Osteoblast (primary cell): ENCODE results near the gene TTLL12. TPM values are rescaled to one million over a fixed set of nuclear protein-coding genes. Genes with fewer than 3 reads are reported as not detected.

Experiments used
- DNase-seq: peaks from one replicate; pipeline ENCODE4 v3.0.0; 2011; ENCODE audit warnings: low spot score, mixed read lengths; ENCODE audit not compliant: insufficient read length; ENCODE audit errors: missing footprints
- H2AFZ ChIP-seq: 2 replicates; pipeline ENCODE4 v1.6.0; 2011; ENCODE audit warnings: mild to moderate bottlenecking, low read length
- H3K27ac ChIP-seq: 2 replicates; pipeline ENCODE4 v1.5.1; 2011; ENCODE audit warnings: mild to moderate bottlenecking, low read depth, low read length, moderate library complexity
- H3K27me3 ChIP-seq: 2 replicates; pipeline ENCODE4 v1.6.0; 2012; ENCODE audit warnings: mild to moderate bottlenecking, control low read depth, inconsistent platforms, low read length, moderate library complexity; ENCODE audit not compliant: insufficient read depth
- H3K36me3 ChIP-seq: 2 replicates; pipeline ENCODE4 v1.5.1; 2011; ENCODE audit warnings: mild to moderate bottlenecking, low read length, control low read depth, moderate library complexity; ENCODE audit not compliant: insufficient read depth
- H3K4me1 ChIP-seq: 2 replicates; pipeline ENCODE4 v1.5.1; 2011; ENCODE audit warnings: mild to moderate bottlenecking, low read length, control low read depth, moderate library complexity; ENCODE audit not compliant: insufficient read depth
- H3K4me2 ChIP-seq: 2 replicates; pipeline ENCODE4 v1.6.0; 2011; ENCODE audit warnings: mild to moderate bottlenecking, low read length; ENCODE audit not compliant: insufficient read depth
- H3K4me3 ChIP-seq: fragments of 200-600 bp; sonication (generic); 3 replicates; pipeline ENCODE4 v1.5.1; 2012; ENCODE audit warnings: mild to moderate bottlenecking, low read length, inconsistent platforms; ENCODE audit not compliant: insufficient read depth
- H3K79me2 ChIP-seq: 2 replicates; pipeline ENCODE4 v1.6.0; 2012; ENCODE audit warnings: mild to moderate bottlenecking, low read length, control low read depth, inconsistent platforms; ENCODE audit not compliant: insufficient read depth
- H3K9me3 ChIP-seq: 2 replicates; pipeline ENCODE4 v1.5.1; 2011; ENCODE audit warnings: low read depth, low read length, control low read depth
- H4K20me1 ChIP-seq: 2 replicates; pipeline ENCODE4 v1.6.0; 2012; ENCODE audit warnings: mild to moderate bottlenecking, low read length, control low read depth; ENCODE audit not compliant: insufficient read depth
- total RNA-seq: library from RNA; depleted of rRNA; stranded (reverse); fragments of >200 nt; gene quantifications from 2 replicates; pipeline ENCODE4 v1.2.3, GENCODE V29; 2012
- TF ChIP-seq, protein P1 (sequence below): IDR thresholded peaks from 2 replicates; pipeline ENCODE4 v1.5.1; 2011; ENCODE audit warnings: mild to moderate bottlenecking, low read depth, low read length, moderate library complexity; ENCODE audit errors: extremely low read depth

The TTLL12 gene
- total RNA-seq, 1 donor, result 29.0 TPM

DNA sequence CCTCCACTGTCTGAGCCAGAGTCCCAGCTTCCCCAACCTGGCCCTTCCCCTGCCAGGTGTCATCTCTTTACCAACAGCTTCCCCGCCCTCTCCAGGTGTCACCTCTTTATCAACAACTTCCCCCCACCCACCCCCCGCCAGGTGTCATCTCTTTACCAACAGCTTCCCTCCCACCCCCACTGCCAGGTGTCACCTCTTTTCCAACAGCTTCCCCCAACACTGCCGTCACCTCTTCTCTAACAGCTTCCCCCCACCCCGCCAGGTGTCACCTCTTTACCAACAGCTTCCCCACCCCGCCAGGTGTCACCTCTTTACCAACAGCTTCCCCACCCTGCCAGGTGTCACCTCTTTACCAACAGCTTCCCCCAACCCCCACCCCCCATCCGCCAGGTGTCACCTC, 29.8 kb upstream of the TTLL12 start:
- TF ChIP-seq, protein P1, sequence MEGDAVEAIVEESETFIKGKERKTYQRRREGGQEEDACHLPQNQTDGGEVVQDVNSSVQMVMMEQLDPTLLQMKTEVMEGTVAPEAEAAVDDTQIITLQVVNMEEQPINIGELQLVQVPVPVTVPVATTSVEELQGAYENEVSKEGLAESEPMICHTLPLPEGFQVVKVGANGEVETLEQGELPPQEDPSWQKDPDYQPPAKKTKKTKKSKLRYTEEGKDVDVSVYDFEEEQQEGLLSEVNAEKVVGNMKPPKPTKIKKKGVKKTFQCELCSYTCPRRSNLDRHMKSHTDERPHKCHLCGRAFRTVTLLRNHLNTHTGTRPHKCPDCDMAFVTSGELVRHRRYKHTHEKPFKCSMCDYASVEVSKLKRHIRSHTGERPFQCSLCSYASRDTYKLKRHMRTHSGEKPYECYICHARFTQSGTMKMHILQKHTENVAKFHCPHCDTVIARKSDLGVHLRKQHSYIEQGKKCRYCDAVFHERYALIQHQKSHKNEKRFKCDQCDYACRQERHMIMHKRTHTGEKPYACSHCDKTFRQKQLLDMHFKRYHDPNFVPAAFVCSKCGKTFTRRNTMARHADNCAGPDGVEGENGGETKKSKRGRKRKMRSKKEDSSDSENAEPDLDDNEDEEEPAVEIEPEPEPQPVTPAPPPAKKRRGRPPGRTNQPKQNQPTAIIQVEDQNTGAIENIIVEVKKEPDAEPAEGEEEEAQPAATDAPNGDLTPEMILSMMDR, result no peak

DNA sequence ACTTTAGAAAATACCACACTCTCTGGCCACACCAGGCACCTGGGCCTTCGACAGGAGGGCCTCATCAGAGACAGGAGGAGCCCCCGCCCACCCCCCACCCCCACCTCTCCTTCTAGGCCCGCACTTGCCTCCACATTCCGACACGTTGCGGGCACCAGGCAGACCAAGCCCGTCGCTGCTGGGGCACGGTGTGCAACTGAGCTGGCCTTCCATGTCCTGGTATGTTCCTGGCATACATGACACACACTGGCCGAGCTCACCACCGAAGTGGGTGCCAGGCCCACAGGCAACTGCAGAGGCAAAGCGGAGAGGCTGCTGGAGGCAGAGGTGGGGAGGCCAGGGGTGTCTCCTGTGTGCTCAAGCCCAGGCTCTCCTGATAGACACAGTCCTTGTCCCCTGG, 27.0 kb upstream of the TTLL12 start:
- Histone ChIP-seq H3K79me2 (no peaks in the 10 kb centered on the region), H2AFZ (no peak overlapping the region), H3K27ac (no peak overlapping the region), H3K4me3 (no peak overlapping the region), H3K27me3 (no peaks in the 10 kb centered on the region), H3K4me1 (no peaks in the 10 kb centered on the region), H4K20me1 (no peaks in the 10 kb centered on the region), H3K4me2 (no peak overlapping the region), H3K36me3 (no peaks in the 10 kb centered on the region), H3K9me3 (no peaks in the 10 kb centered on the region)
- TF ChIP-seq, protein P1, result no peak
- DNase-seq, result no peak

More for the DNA sequence above, 29.8 kb upstream of the TTLL12 start:
- Histone ChIP-seq H4K20me1 (no peaks in the 10 kb centered on the region), H3K79me2 (no peaks in the 10 kb centered on the region), H3K4me3 (no peak overlapping the region), H2AFZ (no peak overlapping the region), H3K36me3 (no peaks in the 10 kb centered on the region), H3K9me3 (no peaks in the 10 kb centered on the region), H3K4me1 (no peaks in the 10 kb centered on the region), H3K27me3 (no peaks in the 10 kb centered on the region), H3K27ac (no peak overlapping the region), H3K4me2 (no peak overlapping the region)
- no peak for DNase-seq

DNA sequence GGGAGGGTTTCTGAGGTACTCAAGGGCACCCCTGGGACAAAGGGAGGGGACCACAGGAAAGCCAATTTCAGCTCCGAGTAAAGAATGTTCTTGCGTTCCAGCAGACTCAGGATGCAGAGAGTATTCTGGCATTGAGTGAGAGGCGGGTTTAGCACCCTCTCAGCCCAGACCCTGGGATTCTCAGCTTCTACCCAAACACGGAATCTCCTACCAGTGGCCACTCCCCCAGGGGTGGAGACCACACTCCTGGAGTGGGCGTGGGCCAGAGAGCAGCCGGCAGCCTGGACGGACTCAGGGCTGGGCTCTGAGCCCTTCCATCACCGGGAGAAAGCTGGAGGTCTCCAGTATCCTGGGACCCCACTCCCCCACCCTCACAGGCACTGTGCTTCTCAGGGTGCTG, 26.1 kb upstream of the TTLL12 start:
- no peak for DNase-seq
- H3K4me1 ChIP-seq, result no peaks in the 10 kb centered on the region
- no peak overlapping the region for H2AFZ ChIP-seq
- no peaks in the 10 kb centered on the region for H3K9me3 ChIP-seq
- TF ChIP-seq, protein P1, result no peak
- H3K36me3 ChIP-seq, result no peaks in the 10 kb centered on the region
- no peaks in the 10 kb centered on the region for H3K27me3 ChIP-seq
- H3K4me3 ChIP-seq, result no peak overlapping the region
- H3K27ac ChIP-seq, result no peak overlapping the region
- H4K20me1 ChIP-seq, result no peaks in the 10 kb centered on the region
- H3K79me2 ChIP-seq, result no peaks in the 10 kb centered on the region
- no peak overlapping the region for H3K4me2 ChIP-seq

DNA sequence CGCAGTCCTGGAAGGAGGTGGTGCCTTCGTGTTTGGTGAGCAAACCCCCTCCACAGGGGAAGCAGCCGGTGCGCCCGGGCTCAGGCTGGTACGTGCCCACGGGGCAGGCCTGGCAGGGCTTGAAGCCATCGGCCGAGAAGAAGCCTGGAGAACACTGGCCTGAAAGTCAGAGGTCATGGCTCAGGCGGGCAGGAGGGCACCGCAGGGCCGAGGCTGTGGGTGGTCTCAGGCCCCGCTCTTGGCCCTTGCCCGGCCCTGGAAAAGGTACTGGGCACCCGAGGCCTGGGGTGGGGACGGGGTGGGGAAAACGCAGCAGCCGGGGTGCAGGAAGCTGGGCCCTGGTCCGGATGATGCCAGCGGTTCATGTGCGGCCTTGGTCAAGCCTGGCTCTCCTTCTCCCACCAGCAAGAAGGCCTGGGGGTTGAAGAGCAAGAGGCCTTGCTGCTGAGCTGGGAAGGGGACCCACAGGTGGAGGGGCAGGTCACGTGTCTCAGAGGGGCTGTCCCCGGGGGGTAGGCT, 25.6 kb upstream of the TTLL12 start:
- Histone ChIP-seq H3K4me1 (no peaks in the 10 kb centered on the region), H3K36me3 (no peaks in the 10 kb centered on the region), H3K9me3 (no peaks in the 10 kb centered on the region), H3K4me3 (no peak overlapping the region), H3K4me2 (no peak overlapping the region), H3K27me3 (no peaks in the 10 kb centered on the region), H3K27ac (no peak overlapping the region), H4K20me1 (no peaks in the 10 kb centered on the region), H3K79me2 (no peaks in the 10 kb centered on the region), H2AFZ (no peak overlapping the region)
- no peak for DNase-seq
- TF ChIP-seq, protein P1, result no peak
